ENCODE measurements around the gene ADPRHL1. TPM values are rescaled to one million over a fixed set of nuclear protein-coding genes. Genes with fewer than 3 reads are reported as not detected.

ADPRHL1 gene
- total RNA-seq, 1 donor, result 5.1 TPM

DNA sequence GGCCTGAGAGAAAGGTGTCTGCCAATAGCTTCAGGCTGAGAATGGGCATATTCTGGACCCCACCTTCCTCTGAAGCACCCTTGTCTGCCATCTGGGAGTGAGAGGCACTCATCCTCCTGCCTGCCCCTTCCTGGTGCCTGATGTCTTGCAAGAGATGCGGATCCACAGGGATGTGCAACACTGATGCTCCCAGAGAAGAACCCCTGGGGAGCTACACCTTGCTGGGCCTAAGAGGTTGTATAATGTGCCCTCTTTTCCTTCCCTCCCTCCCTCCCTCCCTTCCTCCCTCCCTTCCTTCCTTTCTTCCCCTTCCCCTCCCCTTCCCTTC, 34.6 kb downstream of the ADPRHL1 start:
- TF ChIP-seq, protein P1, sequence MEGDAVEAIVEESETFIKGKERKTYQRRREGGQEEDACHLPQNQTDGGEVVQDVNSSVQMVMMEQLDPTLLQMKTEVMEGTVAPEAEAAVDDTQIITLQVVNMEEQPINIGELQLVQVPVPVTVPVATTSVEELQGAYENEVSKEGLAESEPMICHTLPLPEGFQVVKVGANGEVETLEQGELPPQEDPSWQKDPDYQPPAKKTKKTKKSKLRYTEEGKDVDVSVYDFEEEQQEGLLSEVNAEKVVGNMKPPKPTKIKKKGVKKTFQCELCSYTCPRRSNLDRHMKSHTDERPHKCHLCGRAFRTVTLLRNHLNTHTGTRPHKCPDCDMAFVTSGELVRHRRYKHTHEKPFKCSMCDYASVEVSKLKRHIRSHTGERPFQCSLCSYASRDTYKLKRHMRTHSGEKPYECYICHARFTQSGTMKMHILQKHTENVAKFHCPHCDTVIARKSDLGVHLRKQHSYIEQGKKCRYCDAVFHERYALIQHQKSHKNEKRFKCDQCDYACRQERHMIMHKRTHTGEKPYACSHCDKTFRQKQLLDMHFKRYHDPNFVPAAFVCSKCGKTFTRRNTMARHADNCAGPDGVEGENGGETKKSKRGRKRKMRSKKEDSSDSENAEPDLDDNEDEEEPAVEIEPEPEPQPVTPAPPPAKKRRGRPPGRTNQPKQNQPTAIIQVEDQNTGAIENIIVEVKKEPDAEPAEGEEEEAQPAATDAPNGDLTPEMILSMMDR (IDR thresholded peaks at IDR 0.05; ENCODE audit: extremely low read depth, low read depth, low read length), result no peak
- Histone ChIP-seq H2AFZ (ENCODE audit: low read length) (no peak overlapping the region), H3K4me2 (ENCODE audit: insufficient read depth, low read length) (no peak overlapping the region), H3K27me3 (ENCODE audit: insufficient read depth, low read length) (no peaks in the 10 kb centered on the region), H4K20me1 (ENCODE audit: insufficient read depth, low read length) (no peaks in the 10 kb centered on the region), H3K27ac (ENCODE audit: low read depth, low read length) (no peak overlapping the region), H3K4me3 (ENCODE audit: insufficient read depth, low read length) (no peak overlapping the region), H3K9me3 (ENCODE audit: low read depth, low read length) (no peaks in the 10 kb centered on the region), H3K36me3 (ENCODE audit: insufficient read depth, low read length) (no peaks in the 10 kb centered on the region), H3K4me1 (ENCODE audit: insufficient read depth, low read length) (peaks cover 9% of the 10 kb centered on the region), H3K79me2 (ENCODE audit: insufficient read depth, low read length) (no peaks in the 10 kb centered on the region)
- no peak for DNase-seq (ENCODE audit: insufficient read length, low spot score, missing footprints)

DNA sequence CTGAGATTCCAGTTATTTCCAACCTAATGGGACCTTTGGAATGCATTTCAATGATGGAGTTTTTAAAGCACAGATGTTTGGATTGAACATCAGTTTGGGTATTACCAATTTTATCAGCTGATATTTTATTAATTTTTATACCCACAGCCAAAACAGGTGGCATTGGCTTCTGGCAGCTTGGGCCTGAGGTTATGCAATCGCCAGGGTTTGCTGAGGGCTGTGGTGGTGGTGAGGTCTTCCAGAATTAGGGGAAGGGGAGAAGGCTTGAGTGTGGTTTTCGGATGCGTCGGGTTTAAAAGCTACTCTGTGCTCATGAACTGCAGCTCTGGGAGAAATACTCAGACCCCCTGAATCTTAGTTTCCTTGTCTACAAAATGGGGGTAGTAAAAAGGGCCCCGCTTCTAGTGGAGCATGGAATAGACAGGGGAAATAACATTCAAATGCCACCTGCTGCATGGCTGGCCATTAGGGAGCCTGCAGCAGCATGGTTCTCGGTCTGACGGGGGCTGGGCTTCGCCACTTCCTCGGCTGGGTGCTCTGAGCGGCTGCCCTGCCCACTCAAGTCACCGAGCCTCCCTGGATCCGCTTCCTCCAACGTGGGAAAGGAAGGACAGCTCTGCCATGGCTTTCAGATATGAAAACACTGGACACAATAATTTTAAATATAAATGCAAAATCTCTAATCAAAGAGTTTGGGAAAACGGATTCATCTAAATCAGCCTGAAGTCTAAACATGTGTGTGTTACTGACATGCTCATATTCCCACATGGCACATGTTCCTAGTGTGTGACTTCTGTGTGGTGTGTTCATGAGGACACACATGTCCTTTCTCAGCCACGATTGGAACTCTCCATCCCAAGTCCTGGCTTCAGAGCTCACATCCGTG, 35.2 kb downstream of the ADPRHL1 start:
- Histone ChIP-seq H3K4me2 (ENCODE audit: insufficient read depth, low read length) (no peak overlapping the region), H3K27ac (ENCODE audit: low read depth, low read length) (no peak overlapping the region), H3K79me2 (ENCODE audit: insufficient read depth, low read length) (no peaks in the 10 kb centered on the region), H3K36me3 (ENCODE audit: insufficient read depth, low read length) (no peaks in the 10 kb centered on the region), H2AFZ (ENCODE audit: low read length) (no peak overlapping the region), H3K9me3 (ENCODE audit: low read depth, low read length) (no peaks in the 10 kb centered on the region), H3K4me3 (ENCODE audit: insufficient read depth, low read length) (no peak overlapping the region), H3K27me3 (ENCODE audit: insufficient read depth, low read length) (no peaks in the 10 kb centered on the region), H3K4me1 (ENCODE audit: insufficient read depth, low read length) (peaks cover 13% of the 10 kb centered on the region), H4K20me1 (ENCODE audit: insufficient read depth, low read length) (no peaks in the 10 kb centered on the region)
- DNase-seq (ENCODE audit: insufficient read length, low spot score, missing footprints), result no peak
- TF ChIP-seq, protein P1 (IDR thresholded peaks at IDR 0.05; ENCODE audit: extremely low read depth, low read depth, low read length), result no peak

DNA sequence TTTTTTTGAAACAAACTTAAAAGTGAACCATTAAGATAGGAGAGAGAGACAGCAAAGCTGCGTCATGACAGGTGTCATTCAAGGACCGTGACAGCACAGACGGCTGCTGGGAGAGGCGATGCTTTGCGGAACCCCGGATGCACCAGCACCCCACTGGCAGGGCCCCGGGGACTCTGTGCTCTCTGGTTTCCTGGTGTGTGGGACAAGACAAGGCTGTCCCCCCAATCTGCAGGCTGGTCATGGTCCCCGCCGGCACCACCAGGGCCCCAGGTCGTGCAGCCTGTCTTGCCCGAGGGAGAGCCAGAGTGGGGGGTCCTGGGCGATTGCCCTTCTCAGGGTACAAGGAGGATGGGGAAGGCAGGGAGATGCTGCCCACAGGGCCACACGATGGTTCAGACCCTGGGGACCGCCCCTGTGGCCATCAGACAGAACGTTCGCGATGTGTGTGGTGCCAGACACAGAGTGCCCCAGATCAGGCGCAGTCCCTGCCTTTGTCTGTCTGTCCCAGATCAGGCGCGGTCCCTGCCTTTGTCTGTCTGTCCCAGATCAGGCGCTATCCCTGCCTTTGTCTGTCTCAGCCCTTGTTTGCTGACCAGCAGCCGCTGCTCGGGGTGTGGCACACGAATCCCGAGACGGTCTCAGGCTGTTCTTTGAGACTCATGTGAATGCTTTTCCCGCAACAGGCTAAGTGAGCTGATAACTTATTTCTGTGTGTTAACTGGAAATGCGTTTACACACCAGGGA, 36.1 kb downstream of the ADPRHL1 start:
- TF ChIP-seq, protein P1 (IDR thresholded peaks at IDR 0.05; ENCODE audit: extremely low read depth, low read depth, low read length), result no peak
- Histone ChIP-seq H3K4me3 (ENCODE audit: insufficient read depth, low read length) (no peak overlapping the region), H3K36me3 (ENCODE audit: insufficient read depth, low read length) (no peaks in the 10 kb centered on the region), H3K4me2 (ENCODE audit: insufficient read depth, low read length) (no peak overlapping the region), H3K79me2 (ENCODE audit: insufficient read depth, low read length) (no peaks in the 10 kb centered on the region), H4K20me1 (ENCODE audit: insufficient read depth, low read length) (no peaks in the 10 kb centered on the region), H3K4me1 (ENCODE audit: insufficient read depth, low read length) (peaks cover 13% of the 10 kb centered on the region), H2AFZ (ENCODE audit: low read length) (no peak overlapping the region), H3K9me3 (ENCODE audit: low read depth, low read length) (no peaks in the 10 kb centered on the region), H3K27me3 (ENCODE audit: insufficient read depth, low read length) (no peaks in the 10 kb centered on the region), H3K27ac (ENCODE audit: low read depth, low read length) (no peak overlapping the region)
- no peak for DNase-seq (ENCODE audit: insufficient read length, low spot score, missing footprints)

DNA sequence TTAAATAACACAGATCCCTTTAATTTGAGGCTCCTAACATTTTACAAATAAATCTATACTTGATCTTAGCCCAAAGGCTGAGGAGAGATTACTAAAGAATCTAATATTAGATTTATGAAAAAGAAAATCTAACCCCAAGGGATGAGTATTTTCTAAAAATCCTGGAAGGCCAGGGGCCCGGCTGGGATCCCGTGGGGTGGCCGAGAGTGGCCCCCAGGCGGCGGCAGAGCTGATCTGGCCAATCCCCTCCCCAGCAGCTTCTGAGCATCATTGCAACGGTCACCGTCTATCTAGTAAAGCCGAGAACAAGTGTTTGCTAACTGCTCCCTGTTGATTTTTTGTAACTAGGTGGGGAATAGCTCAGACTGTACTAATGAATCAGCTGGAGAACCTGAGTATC, 37.5 kb downstream of the ADPRHL1 start:
- no peaks in the 10 kb centered on the region for H3K27me3 ChIP-seq (ENCODE audit: insufficient read depth, low read length)
- H3K4me3 ChIP-seq (ENCODE audit: insufficient read depth, low read length), result no peak overlapping the region
- no peak for DNase-seq (ENCODE audit: insufficient read length, low spot score, missing footprints)
- H3K9me3 ChIP-seq (ENCODE audit: low read depth, low read length), result no peaks in the 10 kb centered on the region
- no peak overlapping the region for H3K27ac ChIP-seq (ENCODE audit: low read depth, low read length)
- H3K36me3 ChIP-seq (ENCODE audit: insufficient read depth, low read length), result no peaks in the 10 kb centered on the region
- peaks cover 20% of the 10 kb centered on the region for H3K4me1 ChIP-seq (ENCODE audit: insufficient read depth, low read length)
- no peaks in the 10 kb centered on the region for H3K79me2 ChIP-seq (ENCODE audit: insufficient read depth, low read length)
- H2AFZ ChIP-seq (ENCODE audit: low read length), result no peak overlapping the region
- H3K4me2 ChIP-seq (ENCODE audit: insufficient read depth, low read length), result no peak overlapping the region
- TF ChIP-seq, protein P1 (IDR thresholded peaks at IDR 0.05; ENCODE audit: extremely low read depth, low read depth, low read length), result no peak
- H4K20me1 ChIP-seq (ENCODE audit: insufficient read depth, low read length), result no peaks in the 10 kb centered on the region

All from osteoblast (primary cell).